GM18508 (cell line): Measurements from ENCODE around the gene PCLAF.
"Not testable (repeated sequence)": the region's sequence is repeated elsewhere in the genome, so short reads cannot be mapped to it uniquely, and the experiment has no call there.

Source experiments
- ATAC-seq: cut with Tn5 transposase; IDR thresholded peaks from one replicate; pipeline ENCODE4 v1.9.1; 2021; ENCODE audit warnings: moderate number of reproducible peaks; ENCODE audit not compliant: insufficient read depth, unreplicated experiment

Gene PCLAF

GRCh38 chr15:64371383-64371782, 9.9 kb downstream of the PCLAF start:
- ATAC-seq, result not testable (repeated sequence)

GRCh38 chr15:64369078-64369607, 12.1 kb downstream of the PCLAF start:
- ATAC-seq, result no peak

- ATAC-seq, result no peak
These were observed 20.0 kb downstream of the PCLAF start for GRCh38 chr15:64361259-64361658.

- ATAC-seq, result no peak
These were observed 24.6 kb downstream of the PCLAF start for GRCh38 chr15:64356710-64357040.

GRCh38 chr15:64355944-64356709, 25.1 kb downstream of the PCLAF start, which contains the start of gene CSNK1G1:
Gene CSNK1G1 (minus strand): TSS chr15:64356173. CDS start chr15:64300499, 55,674 bp downstream.
- peak; percentile 73 for ATAC-seq

GRCh38 chr15:64355348-64355943, 25.8 kb downstream of the PCLAF start:
- no peak for ATAC-seq

GRCh38 chr15:64354688-64355344, 26.4 kb downstream of the PCLAF start:
- no peak for ATAC-seq

- no peak for ATAC-seq
These were observed 30.0 kb downstream of the PCLAF start for GRCh38 chr15:64351265-64351664.

- no peak for ATAC-seq
These were observed 31.9 kb downstream of the PCLAF start for GRCh38 chr15:64349375-64349774.

- ATAC-seq, result no peak
These were observed 32.8 kb downstream of the PCLAF start for GRCh38 chr15:64348455-64348854.

GRCh38 chr15:64346242-64346641, 35.0 kb downstream of the PCLAF start:
- not testable (repeated sequence) for ATAC-seq

- no peak for ATAC-seq
These were observed 36.5 kb downstream of the PCLAF start for GRCh38 chr15:64344651-64345294.

- no peak for ATAC-seq
These were observed 37.4 kb downstream of the PCLAF start for GRCh38 chr15:64343841-64344240.

GRCh38 chr15:64343222-64343621, 38.0 kb downstream of the PCLAF start:
- ATAC-seq, result no peak

- ATAC-seq, result no peak
These were observed 39.3 kb downstream of the PCLAF start for GRCh38 chr15:64341961-64342360.

GRCh38 chr15:64340355-64340754, 40.9 kb downstream of the PCLAF start:
- ATAC-seq, result no peak

- ATAC-seq, result no peak
These were observed 43.5 kb downstream of the PCLAF start for GRCh38 chr15:64337761-64338160.

- ATAC-seq, result no peak
These were observed 47.0 kb downstream of the PCLAF start for GRCh38 chr15:64333986-64334929.

- ATAC-seq, result no peak
These were observed 47.7 kb downstream of the PCLAF start for GRCh38 chr15:64333516-64333915.

- ATAC-seq, result not testable (repeated sequence)
These were observed 49.6 kb downstream of the PCLAF start for GRCh38 chr15:64331668-64332067.
